NCI-H460 (cell line): ENCODE results near the gene ISLR. TPM values are rescaled to one million over a fixed set of nuclear protein-coding genes. Genes with fewer than 3 reads are reported as not detected.

Source experiments
- DNase-seq: peaks from one replicate; pipeline ENCODE4 v3.0.0-alpha.2; 2016; ENCODE audit warnings: low read depth; ENCODE audit errors: extremely low read depth
- small RNA-seq, 2 experiments: library from RNA; depleted of rRNA; stranded (forward); fragments of <200 nt; gene quantifications; one replicate each; pipeline ENCODE3, GENCODE V24; 2014
- total RNA-seq: library from RNA; depleted of rRNA; stranded (reverse); fragments of >200 nt; shearing (Covaris generic); gene quantifications from 2 replicates; pipeline ENCODE4 v1.2.3, GENCODE V29; 2014; rRNA removed

Gene ISLR
- total RNA-seq, 1 experiment from 2014 or later = not detected

GRCh38 chr15:74209560-74209958, 36.0 kb downstream of the ISLR start:
- no peak for DNase-seq

DNA sequence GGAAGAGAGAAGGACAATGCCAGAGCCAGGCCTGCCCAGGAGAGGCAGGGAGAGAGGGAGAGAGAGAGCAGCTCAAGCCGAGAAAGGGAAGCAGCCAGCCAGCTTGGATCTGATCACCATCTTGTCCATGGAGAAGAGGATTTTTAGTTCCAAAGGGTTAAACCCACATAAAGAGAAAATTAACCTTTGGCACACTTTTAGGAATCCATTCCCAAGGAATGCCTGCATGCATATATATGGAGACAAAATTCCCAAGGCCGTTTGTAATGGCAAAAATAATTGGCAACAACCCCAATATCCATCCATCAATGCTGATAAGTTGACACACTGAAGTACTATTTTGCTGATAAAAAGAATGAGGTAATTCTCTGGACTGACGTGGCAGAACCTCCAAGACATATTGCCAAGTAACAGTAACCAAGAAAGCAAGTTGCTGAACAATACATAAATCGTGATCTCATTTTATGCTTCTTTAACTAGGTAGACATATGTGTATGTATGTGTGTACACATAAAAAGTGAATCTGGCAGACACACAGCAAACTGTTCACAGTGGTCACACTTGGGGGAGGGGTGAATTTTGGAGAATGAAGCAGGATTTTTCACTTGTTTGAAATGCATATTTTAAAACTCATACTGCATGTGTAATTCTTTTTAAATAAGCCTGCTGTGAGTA, 36.6 kb downstream of the ISLR start:
- DNase-seq = no peak

DNA sequence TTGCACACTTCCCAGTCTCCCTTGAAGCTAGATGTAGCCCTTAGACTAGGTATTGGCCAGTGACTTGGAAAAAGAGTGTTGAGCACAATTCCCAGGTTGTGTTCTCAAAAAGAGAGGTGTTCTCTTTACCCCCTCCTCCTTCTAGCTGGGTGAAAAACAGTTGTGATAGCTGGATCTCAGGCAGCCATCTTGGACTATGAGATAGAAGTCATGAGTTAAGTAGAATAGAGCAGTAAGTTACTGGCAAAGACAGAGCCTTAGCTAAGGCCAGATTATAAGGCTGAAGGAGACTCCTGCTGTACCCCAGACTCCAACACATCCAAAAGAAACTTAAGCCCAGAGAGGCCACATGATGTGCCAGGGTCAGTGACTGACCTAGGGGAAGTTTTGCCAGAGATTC, 37.2 kb downstream of the ISLR start:
- DNase-seq = no peak

DNA sequence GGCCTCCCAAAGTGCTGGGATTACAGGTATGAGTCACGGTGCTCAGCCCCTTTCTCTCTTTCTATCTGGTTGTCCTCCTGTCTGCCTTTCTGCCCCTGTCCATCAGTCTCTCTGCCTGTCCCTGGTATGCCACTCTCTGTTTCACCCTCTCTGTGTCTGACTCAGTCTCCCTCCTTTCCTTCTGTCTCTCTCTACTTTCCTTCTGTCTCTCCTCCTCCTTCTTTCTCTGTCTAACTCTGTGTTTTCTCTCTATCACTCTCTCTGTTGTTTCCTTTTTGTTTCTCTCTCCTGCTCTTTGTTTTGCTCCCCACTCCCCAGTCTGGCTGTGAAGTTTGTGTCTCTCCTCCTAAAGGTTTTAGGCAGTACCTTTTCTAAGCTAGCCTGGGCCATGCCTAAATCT, 38.1 kb downstream of the ISLR start:
- no peak for DNase-seq

DNA sequence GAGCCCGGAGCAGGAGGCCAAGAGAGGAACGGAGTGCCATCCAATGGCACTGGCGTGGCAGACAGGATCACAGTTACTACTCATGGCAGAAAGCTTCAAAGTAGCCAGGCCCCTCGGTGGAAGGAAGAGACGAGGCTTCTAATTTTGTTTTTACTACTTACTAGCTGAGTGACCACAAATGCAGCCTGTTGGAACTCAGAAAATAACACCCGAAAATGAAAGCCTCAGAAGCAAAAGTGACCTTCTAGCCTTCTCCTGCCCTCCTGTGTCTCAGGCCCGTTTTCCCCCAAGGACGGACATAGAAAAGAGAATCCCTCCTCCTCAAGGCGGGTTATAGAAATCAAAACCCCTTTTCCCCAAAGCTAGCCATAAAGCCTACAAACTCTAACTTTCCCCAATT, 39.0 kb downstream of the ISLR start:
- no peak for DNase-seq

DNA sequence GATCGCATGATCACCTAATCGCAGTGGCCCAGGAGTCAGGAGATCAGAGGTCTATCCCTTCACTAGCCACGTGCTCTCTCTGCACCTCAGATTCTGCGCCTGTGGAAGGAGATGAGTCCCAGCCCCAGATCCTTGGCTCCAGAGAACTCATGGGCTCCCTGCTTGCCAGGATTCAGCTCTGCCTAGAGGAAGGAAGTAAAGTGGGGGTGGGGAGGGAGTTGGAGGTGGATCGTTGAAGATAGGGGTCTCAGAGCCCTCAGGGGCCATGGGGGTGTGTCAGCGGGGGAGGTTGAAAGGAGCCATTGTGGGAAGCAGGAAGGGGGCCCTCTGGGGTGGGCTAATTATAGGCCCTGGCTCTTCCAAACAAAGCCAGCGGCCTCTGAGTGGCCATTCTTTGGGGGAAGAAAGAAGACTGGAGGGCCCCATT, 40.4 kb downstream of the ISLR start:
- no peak for DNase-seq

DNA sequence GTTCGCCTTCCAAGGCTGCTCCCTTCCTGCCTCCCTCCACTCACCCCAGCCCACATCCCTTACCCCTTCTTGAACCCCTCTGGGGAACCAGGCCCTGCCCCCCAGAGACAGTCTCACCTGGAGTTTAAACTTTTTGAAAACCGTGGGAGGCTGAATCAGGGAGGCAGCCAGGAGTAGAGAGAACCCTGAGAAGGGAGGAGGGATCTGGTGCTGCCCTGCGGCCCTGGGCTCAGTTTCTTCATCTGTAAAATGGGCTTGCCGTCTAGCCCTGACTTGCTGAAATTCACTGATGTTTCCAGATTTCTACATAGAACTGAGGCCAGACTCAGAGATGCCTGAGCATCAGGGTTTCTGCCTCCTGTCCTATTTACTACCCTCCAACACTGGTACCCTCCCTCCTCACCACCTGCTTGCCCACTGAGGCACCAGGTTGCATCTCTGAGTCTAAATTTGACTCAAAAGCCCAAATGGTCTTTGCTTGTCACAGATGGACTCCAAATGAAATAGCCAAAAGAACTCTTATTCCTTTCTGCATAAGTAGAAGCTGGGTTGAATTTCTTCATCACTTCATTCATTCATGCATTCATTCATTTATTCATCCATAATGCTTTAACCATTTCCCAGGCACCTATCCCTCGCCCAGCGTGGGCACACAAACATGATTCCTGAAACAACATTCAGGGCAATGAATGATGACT, 41.0 kb downstream of the ISLR start:
- DNase-seq = no peak

DNA sequence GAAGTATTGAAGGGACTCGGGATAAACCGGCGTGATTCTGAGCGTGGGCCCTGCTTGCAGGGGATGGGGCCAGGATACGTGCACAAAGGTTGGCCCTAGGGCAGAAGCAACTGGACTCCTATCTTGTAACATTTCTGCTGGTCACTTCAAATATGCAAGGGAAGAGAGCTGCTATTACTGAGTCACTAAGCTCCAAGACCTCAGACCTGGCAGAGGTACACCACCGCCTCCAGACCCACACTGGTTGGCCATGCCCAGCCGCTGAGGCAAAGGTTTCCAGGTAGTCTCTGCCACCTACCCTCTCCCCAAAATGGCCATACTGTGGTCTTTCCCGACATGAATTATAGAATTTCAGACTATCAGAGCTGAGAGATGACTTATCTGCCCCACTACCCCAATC, 42.4 kb downstream of the ISLR start:
- no peak for DNase-seq

- DNase-seq = no peak
These were observed 43.4 kb downstream of the ISLR start for GRCh38 chr15:74216949-74217348.

- no peak for DNase-seq
These were observed 44.7 kb downstream of the ISLR start for GRCh38 chr15:74217907-74218885.

DNA sequence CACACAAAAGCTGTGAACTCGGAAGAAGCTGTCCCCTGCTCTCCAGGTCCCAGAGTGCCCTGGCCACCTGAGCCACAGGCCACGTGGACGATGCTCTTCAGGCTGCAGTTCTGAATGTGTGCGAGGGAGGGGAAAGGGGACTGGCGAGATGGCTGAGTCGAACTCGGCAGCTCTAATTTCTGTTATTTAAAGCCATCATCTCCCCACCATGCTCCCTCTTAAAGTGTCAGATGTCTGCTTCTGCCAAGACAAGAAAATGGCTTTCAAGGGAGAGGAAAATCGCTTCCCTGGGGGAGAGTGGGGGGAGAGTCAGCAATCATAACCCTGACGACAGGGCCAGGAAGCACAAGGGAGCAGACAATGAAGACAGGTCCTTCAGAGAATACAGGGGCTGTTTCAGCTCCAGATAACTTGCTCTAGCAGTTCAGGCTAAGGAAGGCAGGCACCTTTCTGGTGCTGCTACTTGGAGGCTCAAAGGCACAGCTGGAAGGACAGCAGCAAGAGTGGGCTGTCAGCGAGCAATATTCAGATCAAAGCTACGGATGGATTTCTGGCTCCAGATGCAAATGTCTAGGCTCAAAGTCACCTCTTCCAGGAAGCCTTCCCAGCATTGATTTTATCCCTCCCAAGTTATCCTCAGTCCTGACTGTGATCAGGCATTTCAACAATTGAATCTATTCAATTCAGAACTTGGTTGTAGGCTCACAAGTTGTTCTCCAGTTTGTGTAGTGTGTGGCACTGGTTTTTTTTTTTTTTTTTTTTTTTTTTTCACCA, 47.2 kb downstream of the ISLR start:
- no peak for DNase-seq

GRCh38 chr15:74221399-74222239, 48.1 kb downstream of the ISLR start:
- no peak for DNase-seq

- no peak for DNase-seq
These were observed 49.0 kb downstream of the ISLR start for GRCh38 chr15:74222240-74223119.

DNA sequence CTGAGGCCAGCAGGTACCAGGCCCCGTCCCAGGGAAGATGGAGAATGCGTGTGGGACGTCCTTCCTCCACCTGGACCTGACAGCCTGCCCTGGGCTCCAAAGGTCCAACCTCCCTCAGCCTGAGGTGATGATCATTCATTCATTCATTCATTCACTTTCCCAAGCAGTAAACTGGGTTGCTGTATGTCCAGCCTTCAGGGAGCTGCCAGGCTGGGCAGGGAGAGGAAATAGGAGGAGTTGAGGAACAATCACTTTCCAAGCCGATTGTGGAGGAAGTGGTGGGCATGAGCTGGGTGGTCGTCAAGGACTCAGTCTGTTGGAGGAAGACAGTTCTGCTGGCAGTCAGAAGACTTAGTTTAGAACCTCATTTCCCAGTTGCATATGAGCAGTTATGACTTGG, 52.4 kb downstream of the ISLR start:
- DNase-seq = no peak

Small RNA genes lying within 50 kb of the gene (small RNA-seq; reads per million reads assigned to genes)
- 0 reads per million in 2 experiments for gene RF00017

Other genes starting within 250 kb of the ISLR start
- gene LOXL1, start 247.2 kb upstream of the ISLR start, total RNA-seq = 9.8 and 10.4 TPM in 2 replicates
- 4.3 and 6.3 TPM in 2 replicates for gene STOML1, start 181.4 kb upstream of the ISLR start, total RNA-seq
- 9.6 and 10.1 TPM in 2 replicates for gene PML, start 179.0 kb upstream of the ISLR start, total RNA-seq
- not detected in 2 replicates for gene GOLGA6A, start 91.2 kb upstream of the ISLR start, total RNA-seq
- not detected in 2 replicates for gene ISLR2, start 43.1 kb upstream of the ISLR start, total RNA-seq
- gene STRA6, start 29.1 kb downstream of the ISLR start, total RNA-seq = 0.17 and 0.29 TPM in 2 replicates
- 0.12 TPM in 1 of 2 replicates, not detected in the other for gene CCDC33, start 62.6 kb downstream of the ISLR start, total RNA-seq
- gene CYP11A1, start 193.9 kb downstream of the ISLR start, total RNA-seq = not detected in 2 replicates